AG20443 (cell line): ENCODE data around the gene IGF1.
"Not testable (repeated sequence)": the region's sequence is repeated elsewhere in the genome, so short reads cannot be mapped to it uniquely, and the experiment has no call there.

Source experiments
- DNase-seq: peaks from one replicate; pipeline ENCODE4 v3.0.0; 2012; ENCODE audit warnings: low spot score, mixed read lengths

The IGF1 gene

GRCh38 chr12:102461501-102461900, 18.9 kb downstream of the IGF1 start:
- DNase-seq = no peak

DNA sequence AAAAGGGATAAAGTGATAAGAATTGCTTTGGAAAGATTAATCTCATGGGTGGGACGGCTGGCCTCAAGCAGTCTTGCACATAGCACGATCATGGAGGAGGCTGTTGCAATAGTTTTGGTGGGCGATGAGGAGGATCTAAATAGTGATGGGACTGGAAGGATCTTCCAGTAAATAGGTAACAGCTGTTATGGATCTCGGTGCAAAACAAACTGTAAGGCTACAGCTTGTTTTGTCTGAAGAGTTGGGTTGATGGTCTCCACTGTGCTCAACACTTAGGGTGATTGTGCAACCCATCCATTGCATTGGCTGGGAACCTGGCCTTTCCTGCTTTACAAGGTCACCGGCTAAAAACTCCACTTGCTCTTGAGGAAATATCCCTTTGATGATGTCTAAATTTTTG, 21.0 kb downstream of the IGF1 start:
- DNase-seq = no peak

DNA sequence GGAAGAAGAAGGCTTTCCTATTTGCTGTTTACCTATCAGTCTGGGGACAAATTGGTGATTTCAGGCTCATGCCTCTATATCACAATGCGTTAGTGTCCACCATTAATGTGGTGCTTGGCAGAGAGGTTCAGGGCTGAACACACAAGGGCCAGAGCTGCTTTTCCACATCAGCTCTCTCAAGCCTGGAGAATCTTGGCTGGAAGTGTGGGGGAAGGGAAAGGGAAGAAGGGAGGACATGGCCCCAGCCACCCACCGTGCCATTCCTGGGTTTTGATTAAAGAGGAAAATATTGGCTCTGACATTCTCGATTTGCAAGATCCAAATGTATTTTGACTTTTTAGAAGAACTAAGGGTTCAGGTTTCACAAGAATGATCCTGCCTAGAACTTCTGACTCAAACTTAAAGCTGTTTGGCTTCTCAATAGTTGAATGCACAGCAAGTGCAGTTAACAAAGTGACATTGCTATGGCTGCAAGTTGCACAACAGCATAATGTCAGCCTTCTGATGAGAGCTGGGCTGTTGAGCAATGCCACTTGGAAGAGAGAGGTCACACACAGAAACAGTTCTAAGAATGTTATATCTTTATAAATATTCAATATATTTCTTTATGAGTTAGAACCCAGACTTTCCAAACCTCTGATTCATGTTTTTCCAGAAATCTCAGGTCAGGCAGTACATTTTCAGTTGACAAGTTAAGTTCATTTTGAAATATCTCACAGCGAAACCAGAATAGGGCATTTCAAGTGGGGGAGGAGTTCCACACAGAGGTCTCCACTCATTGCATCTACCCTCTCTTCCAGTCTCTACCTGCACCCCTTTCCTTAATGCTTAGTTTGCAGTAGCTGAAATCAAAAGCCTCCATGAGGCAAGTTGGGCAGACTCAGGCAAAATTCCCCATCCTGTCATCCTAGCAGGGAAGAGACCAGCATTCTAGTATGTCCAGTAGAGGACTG, 25.3 kb downstream of the IGF1 start:
- DNase-seq = peak; percentile 65

DNA sequence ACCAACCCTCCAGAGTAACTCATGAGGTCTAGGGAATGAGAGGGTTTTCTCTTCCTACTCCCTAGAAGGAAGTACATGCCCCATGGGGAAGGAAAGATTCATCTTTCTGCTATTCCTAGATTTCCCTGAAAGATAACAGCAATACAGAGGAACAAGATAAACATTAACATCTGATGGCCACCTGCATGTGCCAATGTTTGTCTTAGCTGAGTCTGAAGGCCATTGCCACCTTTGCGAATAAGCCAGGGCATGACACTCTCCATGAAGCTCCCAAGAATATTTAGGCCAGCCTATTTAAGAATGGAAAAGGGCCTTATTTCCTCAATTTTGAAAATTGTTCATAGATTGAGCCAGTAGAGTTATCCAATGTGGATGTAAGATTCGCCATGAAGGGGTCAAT, 26.0 kb downstream of the IGF1 start:
- DNase-seq = no peak

- DNase-seq = no peak
Measured at GRCh38 chr12:102452605-102453004, 27.8 kb downstream of the IGF1 start.

DNA sequence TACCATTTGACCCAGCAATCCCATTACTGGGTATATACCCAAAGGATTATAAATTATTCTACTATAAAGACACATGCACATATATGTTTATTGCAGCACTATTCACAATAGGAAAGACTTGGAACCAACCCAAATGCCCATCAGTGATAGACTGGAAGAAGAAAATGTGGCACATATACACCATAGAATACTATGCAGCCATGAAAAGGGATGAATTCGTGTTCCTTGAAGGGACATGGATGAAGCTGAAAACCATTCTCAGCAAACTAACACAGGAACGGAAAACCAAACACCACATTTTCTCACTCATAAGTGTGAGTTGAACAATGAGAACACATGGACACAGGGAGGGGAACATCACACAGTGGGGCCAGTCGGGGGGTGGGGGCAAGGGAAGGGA, 31.3 kb downstream of the IGF1 start:
- DNase-seq = not testable (repeated sequence)

- DNase-seq = not testable (repeated sequence)
Measured at GRCh38 chr12:102447426-102447825, 32.9 kb downstream of the IGF1 start.

GRCh38 chr12:102444707-102445106, 35.7 kb downstream of the IGF1 start:
- DNase-seq = no peak

GRCh38 chr12:102444093-102444492, 36.3 kb downstream of the IGF1 start:
- DNase-seq = no peak

- DNase-seq = no peak
Measured at GRCh38 chr12:102441077-102441596, 39.2 kb downstream of the IGF1 start.

DNA sequence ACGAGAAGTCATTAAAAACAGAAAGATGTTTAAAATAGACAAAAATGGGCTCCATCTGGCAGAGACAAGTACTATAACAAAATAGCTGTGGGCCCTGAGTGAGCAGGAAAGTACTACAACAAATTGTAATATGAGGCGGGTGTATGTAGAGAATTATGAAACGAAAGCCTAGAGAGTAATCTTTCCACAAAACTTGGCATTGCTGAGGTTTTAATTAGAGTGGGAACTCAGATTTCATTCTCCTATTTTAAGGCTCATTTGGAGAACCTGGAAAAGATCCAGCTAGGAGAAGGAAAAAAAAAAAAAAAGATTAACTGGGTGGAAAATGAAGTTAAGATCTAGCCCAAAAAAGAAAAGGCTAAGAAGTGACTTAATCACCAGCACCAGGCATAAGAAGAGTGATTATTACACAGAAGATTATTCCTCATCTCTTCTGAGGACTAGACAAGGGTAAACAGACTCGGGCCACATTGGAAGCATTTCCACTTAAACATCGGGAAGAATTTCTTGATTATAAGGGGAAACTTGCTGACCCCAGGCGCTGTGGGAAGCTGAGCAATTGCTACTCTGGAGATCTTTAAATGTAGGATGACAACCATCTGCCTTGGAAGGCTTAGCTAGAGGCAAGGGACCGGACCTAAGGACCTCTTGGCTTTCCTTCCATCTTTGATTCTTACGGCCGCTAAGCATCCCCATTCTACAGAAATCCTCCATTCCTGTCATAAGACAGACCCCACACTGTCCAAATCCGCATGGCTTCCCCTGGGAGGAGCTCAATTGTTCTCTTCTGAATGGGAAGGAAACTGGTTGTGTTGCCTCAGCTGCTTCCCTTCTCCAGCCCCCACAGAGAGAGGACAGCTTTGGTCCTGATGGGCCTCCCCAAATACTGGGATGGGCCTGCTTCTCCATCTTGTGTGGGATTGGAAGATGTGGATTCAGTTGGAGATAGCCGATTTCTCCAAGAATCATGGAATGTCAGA, 40.6 kb downstream of the IGF1 start:
- no peak for DNase-seq

GRCh38 chr12:102438827-102439210, 41.5 kb downstream of the IGF1 start:
- no peak for DNase-seq

DNA sequence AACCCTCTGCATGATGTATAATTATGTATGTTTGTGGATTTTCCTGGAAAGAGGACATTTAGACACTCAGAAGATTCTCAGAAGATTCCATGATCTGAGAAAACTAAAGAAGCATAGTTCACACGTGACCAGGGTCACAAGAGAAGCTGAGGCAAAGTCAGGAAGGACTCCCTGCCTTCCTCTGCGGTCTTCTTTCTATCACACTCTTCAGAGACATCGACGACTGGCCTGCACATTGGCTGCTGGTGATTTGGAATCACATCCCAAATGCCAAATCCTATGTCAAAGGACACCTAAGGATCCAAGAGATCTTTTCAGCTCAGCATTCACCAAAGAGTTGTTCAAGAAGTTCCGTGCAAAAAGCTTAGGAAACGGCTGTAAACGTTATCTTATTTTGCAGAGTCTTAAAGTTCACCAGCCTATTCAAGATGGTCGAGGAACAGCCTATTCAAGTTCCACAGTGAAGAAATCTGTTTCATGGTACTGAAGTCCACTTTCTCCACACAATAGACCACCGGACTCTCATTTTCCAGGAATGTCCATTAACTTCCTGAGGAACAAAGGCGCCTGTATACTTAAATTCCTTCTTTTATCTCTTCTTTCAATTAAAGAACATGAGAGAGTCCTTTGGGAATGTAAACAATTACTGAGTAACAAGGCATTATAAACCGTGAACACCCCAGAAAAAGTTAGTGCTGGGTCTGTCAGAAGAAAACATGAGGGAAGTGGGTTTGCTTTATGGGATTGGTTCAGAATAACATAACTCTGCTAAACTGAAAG, 42.1 kb downstream of the IGF1 start:
- DNase-seq = no peak

DNA sequence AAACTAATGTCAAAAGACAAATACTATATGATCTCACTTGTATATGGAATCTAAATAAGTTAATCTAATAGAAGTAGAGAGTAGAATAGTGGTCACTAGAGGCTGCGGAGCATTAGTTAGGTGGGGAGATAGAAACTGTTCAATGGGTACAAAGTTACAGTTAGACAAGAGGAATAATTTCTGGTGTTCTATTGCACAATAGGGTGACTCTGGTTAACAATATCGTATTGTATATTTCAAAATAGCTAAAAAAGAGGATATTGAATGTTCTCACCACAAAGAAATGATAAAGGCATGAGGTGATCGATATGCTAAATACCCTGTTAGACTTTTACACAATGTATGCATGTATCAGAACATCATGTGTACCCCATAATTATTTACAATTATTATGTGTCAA, 42.9 kb downstream of the IGF1 start:
- no peak for DNase-seq

DNA sequence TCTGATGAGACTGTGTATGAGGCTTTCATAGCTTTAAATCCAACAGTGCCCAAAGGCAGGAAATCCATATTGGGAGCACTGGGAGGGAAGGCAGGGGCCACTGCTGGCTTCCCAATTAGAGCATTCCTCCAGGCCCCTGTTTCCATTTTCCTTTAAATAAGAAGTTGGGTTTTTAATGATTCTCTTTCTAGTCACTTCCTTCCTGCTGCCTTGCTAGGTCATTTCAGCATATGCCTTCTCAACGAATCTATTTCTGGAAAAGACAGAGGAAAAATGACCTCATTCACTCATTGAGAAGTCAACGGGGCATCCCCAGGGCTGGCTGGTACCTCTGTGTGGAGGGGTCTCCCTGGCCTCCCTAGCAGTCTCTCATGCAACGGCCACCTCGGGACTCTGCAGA, 43.5 kb downstream of the IGF1 start:
- no peak for DNase-seq

- DNase-seq = no peak
Measured at GRCh38 chr12:102435827-102436436, 44.4 kb downstream of the IGF1 start.

DNA sequence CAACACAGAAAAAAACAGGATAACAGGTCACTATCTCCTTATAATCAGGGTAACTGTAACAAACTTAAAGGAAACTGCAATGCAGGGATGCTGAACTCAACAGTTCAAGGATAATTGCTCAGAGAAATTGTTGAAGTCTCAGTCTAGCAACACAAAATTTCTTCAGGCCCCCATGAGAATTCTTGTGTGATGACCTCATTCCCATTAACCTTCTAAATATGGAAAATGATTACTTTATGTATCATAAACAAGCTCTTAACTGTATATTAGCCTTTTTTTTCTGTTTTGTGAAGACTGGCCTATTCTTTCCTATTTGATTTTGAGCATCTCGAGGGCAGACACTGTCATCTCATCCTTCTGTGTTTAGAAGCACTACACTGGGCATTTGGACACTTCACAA, 47.1 kb downstream of the IGF1 start:
- no peak for DNase-seq

DNA sequence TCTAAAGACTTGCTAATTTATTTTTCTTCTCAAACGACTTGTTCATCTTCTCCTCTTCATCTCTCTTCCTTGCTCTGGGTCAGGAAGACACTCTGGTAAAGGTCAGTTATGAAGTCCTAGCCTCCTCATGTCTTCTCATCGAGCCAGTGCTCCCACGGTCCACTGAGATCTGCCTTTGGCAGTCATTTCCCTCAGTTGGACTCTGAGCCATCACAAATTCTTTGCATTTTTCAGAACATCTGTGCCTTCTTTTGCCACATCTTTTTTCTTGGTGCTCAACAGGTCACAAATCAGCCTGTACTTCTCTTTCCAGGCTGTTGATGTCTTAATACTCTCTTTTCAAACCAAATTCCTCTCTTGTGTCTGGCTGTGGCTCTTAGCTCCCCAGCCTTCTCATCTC, 49.7 kb downstream of the IGF1 start:
- DNase-seq = peak; percentile 58

DNA sequence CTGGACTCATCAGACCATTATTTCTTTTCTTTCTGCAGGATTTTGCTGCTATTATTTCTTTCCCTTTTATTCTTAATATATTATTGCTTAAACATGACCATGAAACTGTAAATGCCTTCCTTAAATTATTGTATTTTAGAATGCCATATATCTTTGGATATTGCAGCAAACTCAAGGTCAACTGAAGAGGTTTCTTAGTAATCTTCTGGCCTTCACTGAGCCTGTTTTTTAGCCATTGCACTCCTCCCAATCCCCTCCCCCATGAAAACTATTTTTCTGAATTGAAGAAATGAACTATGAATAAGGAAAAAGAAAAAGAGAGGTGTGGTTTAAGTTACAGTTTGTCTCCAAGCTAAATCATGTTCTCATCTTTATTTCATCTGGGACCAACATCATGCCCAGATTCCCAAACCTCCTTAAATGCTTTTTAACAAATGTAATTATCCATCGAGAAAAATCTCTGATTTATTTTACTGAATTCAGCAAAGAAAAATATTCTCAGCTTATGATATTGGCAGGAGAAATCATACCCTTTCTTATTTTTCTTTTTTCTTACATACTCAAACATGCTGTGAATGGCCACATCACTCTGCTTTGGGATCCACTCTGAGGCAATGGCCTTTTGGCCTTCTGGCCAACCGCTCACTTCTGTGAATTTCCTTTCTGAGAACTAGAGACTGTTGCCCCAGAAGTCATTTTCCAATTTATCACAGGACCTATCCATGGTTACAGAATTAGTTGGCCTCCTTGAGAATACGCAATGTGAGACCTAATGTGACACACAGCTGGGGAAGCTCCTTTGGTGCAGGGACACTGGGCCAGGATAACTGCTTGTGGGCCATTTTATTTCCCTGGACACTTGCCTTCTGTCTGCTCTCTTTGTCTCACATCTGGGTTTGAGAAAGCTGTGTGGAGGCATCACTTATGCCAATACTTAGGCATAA, 50.9 kb downstream of the IGF1 start:
- DNase-seq = no peak

DNA sequence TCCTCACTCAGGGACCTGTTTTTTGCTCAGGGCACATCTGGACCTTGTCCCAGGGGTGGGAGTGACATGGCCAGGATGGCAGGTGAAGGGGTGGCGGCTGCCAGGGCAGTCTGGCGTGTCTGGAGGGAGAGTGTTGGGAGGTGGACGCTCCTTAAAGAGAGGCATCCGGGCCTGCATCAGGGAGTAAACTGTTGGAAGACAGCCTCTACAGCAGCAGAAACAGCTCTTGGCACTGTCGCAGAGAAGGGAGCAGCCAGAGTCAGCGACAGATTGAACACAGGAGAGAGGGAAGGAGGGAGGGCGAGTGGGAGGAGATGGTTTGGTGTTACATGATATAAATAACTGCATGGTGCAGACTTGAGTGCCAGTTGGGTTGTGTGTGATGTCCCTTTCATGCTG, 52.8 kb downstream of the IGF1 start:
- peak; percentile 27 for DNase-seq
